ENCODE data around the gene LGR5. TPM values are rescaled to one million over a fixed set of nuclear protein-coding genes. Genes with fewer than 3 reads are reported as not detected.

LGR5 gene
- total RNA-seq, 1 experiment from 2014 or later: 0.17 TPM

GRCh38 chr12:71627438-71628002 is 187.9 kb downstream of the LGR5 start:
- Mint-ChIP-seq H3K27me3 (ENCODE audit: low read depth) (no peaks in the 10 kb centered on the region), H3K4me1 (no peaks in the 10 kb centered on the region), H3K36me3 (peaks cover 77% of the 10 kb centered on the region), H3K4me3 (no peak overlapping the region), H3K27ac (no peak overlapping the region), H3K9me3 (no peaks in the 10 kb centered on the region)
- ATAC-seq (no peak), DNase-seq (ENCODE audit: low spot score) (no peak)
- CTCF ChIA-PET: interaction anchor here (1.6 kb wide), 1 partner anchor 9 kb away, joined by 6 read pairs; no protein-coding TSS in a partner anchor
- POLR2A ChIA-PET: interaction anchor here (0.6 kb wide), 1 partner anchor 12 kb away, joined by 3 read pairs; no protein-coding TSS in a partner anchor
- no peak for TF ChIP-seq E2F4 (CRISPR knock-in tag; IDR thresholded peaks at IDR 0.05; ENCODE audit: borderline replicate concordance, low read depth)
- TF ChIP-seq ETV6 (CRISPR knock-in tag; IDR thresholded peaks at IDR 0.05): no peak
- TF ChIP-seq SMAD3 (CRISPR knock-in tag; IDR thresholded peaks at IDR 0.05; ENCODE audit: borderline replicate concordance): no peak
- TF ChIP-seq FOXJ3 (CRISPR knock-in tag; IDR thresholded peaks at IDR 0.05; ENCODE audit: borderline replicate concordance): no peak
- TF ChIP-seq NFATC4 (CRISPR knock-in tag; IDR thresholded peaks at IDR 0.05): no peak
- TF ChIP-seq KAT7 (CRISPR knock-in tag; IDR thresholded peaks at IDR 0.05; ENCODE audit: borderline replicate concordance): no peak
- TF ChIP-seq FOXK1 (CRISPR knock-in tag; IDR thresholded peaks at IDR 0.05): no peak
- TF ChIP-seq PRDM15 (CRISPR knock-in tag; IDR thresholded peaks at IDR 0.05): no peak
- no peak for TF ChIP-seq FOXP4 (CRISPR knock-in tag; IDR thresholded peaks at IDR 0.05)
- no peak for TF ChIP-seq CBFB (CRISPR knock-in tag; IDR thresholded peaks at IDR 0.05; ENCODE audit: low read depth)
- no peak for TF ChIP-seq TEAD4 (CRISPR knock-in tag; IDR thresholded peaks at IDR 0.05)

Other genes with a start within 250 kb of the LGR5 start
- gene ZFC3H1, start 224.1 kb downstream of the LGR5 start, total RNA-seq (2021): 28.3 to 33.9 TPM (median 30.9 TPM) in 3 replicates
- gene THAP2, start 224.5 kb downstream of the LGR5 start, total RNA-seq (2021): 6.4 to 9.0 TPM (median 8.3 TPM) in 3 replicates
- 10.7 to 15.6 TPM (median 11.7 TPM) in 3 replicates for gene TMEM19, start 246.3 kb downstream of the LGR5 start, total RNA-seq (2021)

Data from WTC11 (cell line).